HCT116 (cell line): ENCODE data around the gene OR10X1. TPM values are rescaled to one million over a fixed set of nuclear protein-coding genes. Genes with fewer than 3 reads are reported as not detected.

Source experiments
- ATAC-seq: fragments of 200-7000 bp; cut with Tn5 transposase; 2 replicates; pipeline ENCODE4 v1.9.1; 2020; ENCODE audit warnings: mild to moderate bottlenecking, moderate library complexity
- BruUV-seq: library from RNA; stranded (reverse); fragments of 400-500 nt; replicated peaks from 2 replicates; lab custom pipeline; 2021; lab: Mats Ljungman, UMichigan
- CTCF ChIA-PET: fragments of 300-600 bp; sonication (Branson Sonifier 250); formaldehyde crosslinking; loops from one replicate; lab custom pipeline; 2021; ENCODE audit warnings: antibody characterized with exemption; lab: Charles Lee
- POLR2A ChIA-PET: fragments of 300-600, 350-600 bp; sonication (Branson Sonifier 250); formaldehyde crosslinking; loops from one replicate; lab custom pipeline; 2021; ENCODE audit warnings: antibody characterized with exemption; lab: Charles Lee
- RAD21 ChIA-PET, 2 experiments: fragments of 300-600 bp; sonication (Branson Sonifier 250); formaldehyde crosslinking; loops; one replicate each; lab custom pipeline; 2023; ENCODE audit warnings: low total read pairs in 2 of 2; ENCODE audit not compliant: uncharacterized antibody in 2 of 2, unreplicated experiment in 2 of 2, low non-redundant PET in 1 of 2; lab: Charles Lee
- DNase-seq: peaks from one replicate; pipeline ENCODE4 v3.0.0-alpha.2; 2010; ENCODE audit warnings: low read depth, low spot score
- H2AFZ ChIP-seq: fragments of 200-600 bp; shearing (Covaris generic), sonication (generic); 2 replicates; pipeline ENCODE4 v1.6.1; 2017; ENCODE audit warnings: low read depth, mixed run types, mixed read lengths, antibody characterized with exemption, low read length; ENCODE audit not compliant: poor library complexity, severe bottlenecking
- H3K27ac ChIP-seq: 2 replicates; pipeline ENCODE4 v1.5.1; 2012; ENCODE audit warnings: low read depth, low read length
- H3K27me3 ChIP-seq: fragments of 200-600 bp; sonication (generic); 2 replicates; pipeline ENCODE4 v1.6.1; 2016; ENCODE audit warnings: mixed run types, low read length, mixed read lengths; ENCODE audit not compliant: insufficient read depth
- H3K36me3 ChIP-seq, 2 experiments: fragments of 200-500 bp in 1 of 2; fragments of 200-600 bp in 1 of 2; sonication (Bioruptor generic) in 1 of 2; sonication (generic) in 1 of 2; 2 replicates each; pipeline versions ENCODE4 v1.5.1 to v1.6.1; 2014 to 2016; ENCODE audit warnings: low read length in 2 of 2, inconsistent platforms in 1 of 2, mixed read lengths in 1 of 2, mixed run types in 1 of 2; ENCODE audit not compliant: insufficient read depth in 2 of 2, control insufficient read depth in 1 of 2
- H3K4me1 ChIP-seq, 2 experiments: fragments of 200-600 bp in 1 of 2; sonication (generic) in 1 of 2; 2 replicates each; pipeline versions ENCODE4 v1.5.1 to v1.6.1; 2012 to 2017; ENCODE audit warnings: low read length in 2 of 2, inconsistent platforms in 1 of 2, mild to moderate bottlenecking in 1 of 2, mixed read lengths in 1 of 2, mixed run types in 1 of 2, moderate library complexity in 1 of 2; ENCODE audit not compliant: insufficient read depth in 2 of 2, control insufficient read depth in 1 of 2
- H3K4me2 ChIP-seq: fragments of 200-600 bp; sonication (generic); 2 replicates; pipeline ENCODE4 v1.6.1; 2017; ENCODE audit warnings: mixed run types, low read length, mixed read lengths
- H3K4me3 ChIP-seq, 2 experiments: fragments of 200-600 bp in 1 of 2; sonication (generic) in 1 of 2; replicated peaks in 1 of 2; 2 replicates each; pipeline ENCODE4 v1.5.1; 2011 to 2016; ENCODE audit warnings: low read length in 2 of 2, control low read depth in 1 of 2, low read depth in 1 of 2, mild to moderate bottlenecking in 1 of 2, mixed read lengths in 1 of 2, mixed run types in 1 of 2
- H3K79me2 ChIP-seq: fragments of 200-600 bp; sonication (generic); 2 replicates; pipeline ENCODE4 v1.6.1; 2017; ENCODE audit warnings: mild to moderate bottlenecking, mixed run types, low read length, moderate library complexity, mixed read lengths; ENCODE audit not compliant: insufficient read depth
- H3K9ac ChIP-seq: fragments of 200-600 bp; sonication (generic); 2 replicates; pipeline ENCODE4 v1.6.1; 2016; ENCODE audit warnings: low read length, mixed read lengths
- H3K9me2 ChIP-seq: fragments of 200-600 bp; sonication (generic), shearing (Covaris generic); 2 replicates; pipeline ENCODE4 v1.6.1; 2017; ENCODE audit warnings: mixed run types, mild to moderate bottlenecking, moderate library complexity; ENCODE audit not compliant: insufficient read depth
- H3K9me3 ChIP-seq, 2 experiments: fragments of 200-500 bp in 1 of 2; fragments of 200-600 bp in 1 of 2; sonication (Bioruptor generic) in 1 of 2; sonication (generic) in 1 of 2; 2 replicates each; pipeline ENCODE4 v1.6.1; 2014 to 2017; ENCODE audit warnings: low read length in 2 of 2, mixed read lengths in 2 of 2, inconsistent platforms in 1 of 2, low read depth in 1 of 2, mild to moderate bottlenecking in 1 of 2, mixed run types in 1 of 2, moderate library complexity in 1 of 2; ENCODE audit not compliant: control insufficient read depth in 1 of 2, insufficient read depth in 1 of 2
- H4K20me1 ChIP-seq: fragments of 200-600 bp; sonication (generic), shearing (Covaris generic); 2 replicates; pipeline ENCODE4 v1.6.1; 2017; ENCODE audit warnings: mixed run types, mild to moderate bottlenecking, moderate library complexity; ENCODE audit not compliant: insufficient read depth
- EGR1 ChIP-seq: IDR thresholded peaks from 2 replicates; pipeline ENCODE4 v1.6.1; 2012; ENCODE audit warnings: low read depth
- ELF1 ChIP-seq: IDR thresholded peaks from 2 replicates; pipeline ENCODE4 v1.6.1; 2012; ENCODE audit warnings: low read depth, borderline replicate concordance
- FOSL1 ChIP-seq: IDR thresholded peaks from 2 replicates; pipeline ENCODE4 v1.6.1; 2012; ENCODE audit warnings: low read depth
- POLR2A ChIP-seq: IDR thresholded peaks from 2 replicates; pipeline ENCODE4 v1.7.0; 2011; ENCODE audit warnings: borderline replicate concordance; ENCODE audit not compliant: insufficient read depth, insufficient read length; ENCODE audit errors: extremely low read depth
- SIN3A ChIP-seq: IDR thresholded peaks from 2 replicates; pipeline ENCODE4 v1.6.1; 2012; ENCODE audit warnings: low read depth
- SP1 ChIP-seq: IDR thresholded peaks from 2 replicates; pipeline ENCODE4 v1.6.1; 2012; ENCODE audit warnings: low read depth
- SRF ChIP-seq: IDR thresholded peaks from 2 replicates; pipeline ENCODE4 v1.6.1; 2012; ENCODE audit warnings: low read depth
- TCF7L2 ChIP-seq: IDR thresholded peaks from 2 replicates; pipeline ENCODE4 v1.7.0; 2011; ENCODE audit warnings: borderline replicate concordance, inconsistent platforms; ENCODE audit not compliant: insufficient read depth, insufficient read length; ENCODE audit errors: extremely low read depth
- YY1 ChIP-seq: IDR thresholded peaks from 2 replicates; pipeline ENCODE4 v1.6.1; 2011; ENCODE audit warnings: low read length, low read depth, moderate library complexity, mild to moderate bottlenecking; ENCODE audit not compliant: insufficient replicate concordance; ENCODE audit errors: extremely low read depth
- ZFX ChIP-seq: fragments of 450-650 bp; IDR thresholded peaks from 2 replicates; pipeline ENCODE4 v1.6.1; 2017
- intact Hi-C: fragments of 100-400 bp; cut with micrococcal nuclease; formaldehyde crosslinking; loops from 2 replicates; pipeline ENCODE4 v1.10.0; 2022
- total RNA-seq: library from RNA; stranded (reverse); gene quantifications from one replicate; pipeline ENCODE4 v1.2.1, GENCODE V29; 2021; ENCODE audit not compliant: unreplicated experiment
- TF ChIP-seq, protein P1 (sequence below), 3 experiments: fragments of 200-600 bp in 1 of 3; sonication (generic) in 1 of 3; IDR thresholded peaks in 2 of 3; conservative IDR thresholded peaks in 1 of 3; 2 replicates each; pipeline ENCODE4 v1.5.1; 2012 to 2017; ENCODE audit warnings: low read depth in 2 of 3, low read length in 2 of 3, antibody characterized with exemption in 1 of 3, borderline replicate concordance in 1 of 3, control low read depth in 1 of 3, mild to moderate bottlenecking in 1 of 3, mixed read lengths in 1 of 3, mixed run types in 1 of 3, moderate library complexity in 1 of 3; ENCODE audit not compliant: insufficient read depth in 1 of 3
- TF ChIP-seq, protein P2 (sequence below): IDR thresholded peaks from 2 replicates; pipeline ENCODE4 v1.6.1; 2012

The OR10X1 gene
- total RNA-seq, 1 experiment from 2014 or later: not detected

DNA sequence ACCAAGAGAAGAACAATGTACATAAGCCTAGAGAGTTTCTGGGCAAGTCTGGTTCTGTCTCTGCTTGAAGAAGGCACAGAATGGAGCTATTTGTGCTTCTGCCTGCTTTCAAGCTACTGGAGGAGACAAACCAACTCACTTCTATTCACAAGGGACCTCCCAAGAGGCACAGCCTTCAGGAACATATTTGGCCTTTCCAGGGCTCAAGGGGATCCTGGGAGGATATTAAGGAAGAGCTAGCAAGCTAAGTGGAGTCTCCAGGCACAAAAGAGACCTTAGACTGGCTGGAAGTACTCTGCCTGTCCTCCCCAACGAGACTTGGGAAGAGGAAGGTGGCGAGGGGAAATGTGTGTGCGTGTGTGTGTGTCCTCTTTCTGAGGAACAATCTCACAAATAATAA lies 25.3 kb downstream of the OR10X1 start, which contains the start of gene OR6Y1:
TSS of gene OR6Y1 (minus strand) at position 54 of the 400 bp plus-strand sequence. CDS start 6,300 bp downstream, outside the sequence.
- H3K9ac ChIP-seq: no peak within 1 kb of the TSS
- intact Hi-C loops: no loop called here
- RAD21 ChIA-PET: no interaction called here
- DNase-seq: no peak
- no peak within 1 kb of the TSS for H3K27ac ChIP-seq
- TF ChIP-seq TCF7L2: no peak
- no peak for TF ChIP-seq EGR1
- TF ChIP-seq, protein P1, sequence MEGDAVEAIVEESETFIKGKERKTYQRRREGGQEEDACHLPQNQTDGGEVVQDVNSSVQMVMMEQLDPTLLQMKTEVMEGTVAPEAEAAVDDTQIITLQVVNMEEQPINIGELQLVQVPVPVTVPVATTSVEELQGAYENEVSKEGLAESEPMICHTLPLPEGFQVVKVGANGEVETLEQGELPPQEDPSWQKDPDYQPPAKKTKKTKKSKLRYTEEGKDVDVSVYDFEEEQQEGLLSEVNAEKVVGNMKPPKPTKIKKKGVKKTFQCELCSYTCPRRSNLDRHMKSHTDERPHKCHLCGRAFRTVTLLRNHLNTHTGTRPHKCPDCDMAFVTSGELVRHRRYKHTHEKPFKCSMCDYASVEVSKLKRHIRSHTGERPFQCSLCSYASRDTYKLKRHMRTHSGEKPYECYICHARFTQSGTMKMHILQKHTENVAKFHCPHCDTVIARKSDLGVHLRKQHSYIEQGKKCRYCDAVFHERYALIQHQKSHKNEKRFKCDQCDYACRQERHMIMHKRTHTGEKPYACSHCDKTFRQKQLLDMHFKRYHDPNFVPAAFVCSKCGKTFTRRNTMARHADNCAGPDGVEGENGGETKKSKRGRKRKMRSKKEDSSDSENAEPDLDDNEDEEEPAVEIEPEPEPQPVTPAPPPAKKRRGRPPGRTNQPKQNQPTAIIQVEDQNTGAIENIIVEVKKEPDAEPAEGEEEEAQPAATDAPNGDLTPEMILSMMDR (IDR thresholded peaks at IDR 0.05 in 2 of 3, conservative IDR thresholded peaks at IDR 0.05 in 1 of 3; ENCODE audit: borderline replicate concordance in 1 of 3, insufficient read depth in 1 of 3, low read depth in 2 of 3, low read length in 2 of 3): no peak
- no peak for TF ChIP-seq ZFX
- TF ChIP-seq SRF: no peak
- TF ChIP-seq FOSL1: no peak
- TF ChIP-seq, protein P2, sequence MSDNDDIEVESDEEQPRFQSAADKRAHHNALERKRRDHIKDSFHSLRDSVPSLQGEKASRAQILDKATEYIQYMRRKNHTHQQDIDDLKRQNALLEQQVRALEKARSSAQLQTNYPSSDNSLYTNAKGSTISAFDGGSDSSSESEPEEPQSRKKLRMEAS: no peak
- no peak for TF ChIP-seq YY1
- no peak for TF ChIP-seq POLR2A
- no peak for TF ChIP-seq SIN3A
- no peak for TF ChIP-seq SP1
- no peak for TF ChIP-seq ELF1
- no peak within 1 kb of the TSS for H3K4me3 ChIP-seq
- CTCF ChIA-PET: no interaction called here
- no peaks in the 10 kb centered on the region for H4K20me1 ChIP-seq
- ATAC-seq: no peak
- no peak within 1 kb of the TSS for H3K4me2 ChIP-seq
- H2AFZ ChIP-seq: no peak within 1 kb of the TSS
- H3K79me2 ChIP-seq: no peaks in the 10 kb centered on the region
- no peaks in the 10 kb centered on the region for H3K27me3 ChIP-seq
- H3K4me1 ChIP-seq: no peaks in the 10 kb centered on the region
- H3K9me3 ChIP-seq: no peaks in the 10 kb centered on the region
- BruUV-seq: no TSS peak
- H3K9me2 ChIP-seq: no peaks in the 10 kb centered on the region
- H3K36me3 ChIP-seq: no peaks in the 10 kb centered on the region
- POLR2A ChIA-PET: no interaction called here
